Activated T-helper 9 cell treated with anti-CD3 and anti-CD28 coated beads, Interleukin-2, amount 50 U/mL, for 16 hours (primary cell): ENCODE results near the gene MRPL24.

Experiments
- DNase-seq: peaks from one replicate; pipeline ENCODE4 v3.0.0-alpha.2; 2020; ENCODE audit warnings: low read depth

Gene MRPL24

DNA sequence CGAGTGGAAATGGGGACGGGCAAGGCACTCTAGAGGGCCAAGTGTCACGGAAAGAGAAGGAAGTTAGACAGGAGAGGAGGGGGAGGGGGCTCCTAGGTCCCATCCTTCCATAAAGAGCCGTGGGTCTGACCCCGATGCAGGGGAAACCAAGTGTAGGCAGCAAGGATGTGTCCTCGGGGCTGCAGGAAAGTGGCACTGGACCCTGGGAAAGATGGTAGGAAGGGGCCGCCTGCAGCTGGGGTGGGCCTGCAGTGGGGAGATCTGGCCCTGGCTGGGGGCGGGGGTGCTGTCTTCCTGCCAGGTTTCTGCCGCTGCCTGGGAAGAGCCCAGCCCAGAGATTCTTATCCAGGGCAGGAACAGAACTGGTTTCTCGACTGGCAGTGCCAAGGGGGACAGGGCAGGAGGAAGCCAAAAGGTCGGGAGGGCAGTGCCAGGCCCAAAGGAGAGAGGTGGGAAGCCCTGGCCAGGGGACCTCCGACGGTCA is 48.4 kb downstream of the MRPL24 start:
- DNase-seq = no peak

DNA sequence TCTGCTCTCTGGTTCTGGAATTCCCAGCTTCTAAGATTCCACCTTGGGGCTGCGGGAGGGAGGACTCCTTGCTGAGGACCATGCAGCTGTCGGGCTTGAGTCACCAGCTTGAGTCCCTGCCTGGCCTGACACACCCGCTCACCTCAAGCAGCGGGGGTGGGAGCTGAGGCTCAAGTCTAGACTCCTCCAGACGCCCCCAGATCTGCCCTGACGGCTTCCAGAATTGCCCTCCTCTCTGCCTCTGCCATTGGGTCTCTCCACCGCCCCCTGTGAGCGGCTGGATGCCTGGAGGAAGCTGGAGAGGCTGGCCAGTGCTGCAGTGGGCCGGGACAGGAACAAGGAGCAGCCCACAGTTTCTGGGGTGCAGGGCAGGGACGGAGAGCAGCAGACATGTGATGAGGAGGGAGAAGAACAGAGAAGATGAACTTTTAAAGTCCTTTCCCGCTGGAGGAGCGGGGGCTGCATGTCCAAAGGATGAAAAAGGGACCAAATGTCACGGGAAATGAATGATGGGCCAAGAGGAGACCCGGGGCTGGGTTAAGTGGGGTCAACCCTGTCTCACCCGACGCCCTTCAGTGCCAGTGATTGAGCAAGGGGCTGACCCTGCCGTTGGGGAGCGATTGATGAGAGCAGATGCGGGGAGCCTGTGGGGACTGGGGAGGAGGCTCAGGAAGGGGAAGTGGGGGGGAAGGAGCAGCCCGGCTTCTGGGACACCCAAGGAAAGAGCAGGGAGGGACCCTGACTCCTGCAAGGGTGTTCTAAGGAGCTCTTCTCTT is 49.0 kb downstream of the MRPL24 start:
- no peak for DNase-seq

DNA sequence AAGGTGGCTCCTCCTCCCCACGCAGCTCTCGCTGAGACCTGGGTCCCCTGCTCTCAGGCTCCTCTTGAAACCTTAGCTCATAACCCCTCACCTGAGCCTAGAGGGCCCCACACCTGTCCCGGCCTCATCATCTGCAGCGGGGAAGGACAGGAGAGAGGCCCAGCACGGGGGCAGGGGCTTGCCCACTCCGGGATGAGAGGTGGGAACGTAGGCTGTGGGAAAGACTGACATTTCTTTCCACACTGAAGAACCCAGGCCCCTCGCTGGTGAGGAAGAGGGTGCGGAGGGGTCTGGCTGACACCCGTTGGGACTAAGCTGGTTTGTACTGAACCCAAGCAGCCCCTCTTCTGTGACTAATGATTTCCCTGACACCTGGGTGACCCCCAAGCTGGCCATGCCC is 49.7 kb downstream of the MRPL24 start:
- no peak for DNase-seq

GRCh38 chr1:156690675-156691036 is 50.2 kb downstream of the MRPL24 start:
- no peak for DNase-seq

- no peak for DNase-seq
Measured at GRCh38 chr1:156689953-156690674, 50.8 kb downstream of the MRPL24 start.

GRCh38 chr1:156689035-156689952 is 51.6 kb downstream of the MRPL24 start:
- peak; percentile 60 for DNase-seq
